Gastrocnemius medialis (tissue), 4 donors: ENCODE data around the gene DRGX. TPM values are rescaled to one million over a fixed set of nuclear protein-coding genes. Genes with fewer than 3 reads are reported as not detected.

Experiments
- ATAC-seq, 2 donors: fragments of 150-250 bp; one replicate each; pipeline ENCODE4 v1.9.1; 2016
- DNase-seq, 2 donors: peaks; one replicate each; pipeline ENCODE4 v3.0.0-alpha.2; 2019
- H3K27ac ChIP-seq, 4 donors: fragments of 200-600 bp; sonication (generic); 1 replicate in 1 of 4; 2 replicates in 3 of 4; pipeline ENCODE4 v1.5.1; 2016 to 2018; ENCODE audit warnings: mild to moderate bottlenecking in 2 of 4, moderate library complexity in 1 of 4
- H3K27me3 ChIP-seq, 3 donors: fragments of 200-600 bp; sonication (generic) in 2 of 3; 1 replicate in 1 of 3; 2 replicates in 2 of 3; pipeline versions ENCODE4 v1.5.1 to v1.6.0; 2016 to 2019; ENCODE audit warnings: mild to moderate bottlenecking in 1 of 3, moderate library complexity in 1 of 3
- H3K36me3 ChIP-seq, 2 donors: fragments of 200-600 bp; sonication (generic) in 1 of 2; one replicate each; pipeline ENCODE4 v1.5.1; 2017 to 2018
- H3K4me1 ChIP-seq, 2 donors: fragments of 200-600 bp; sonication (generic) in 1 of 2; one replicate each; pipeline ENCODE4 v1.5.1; 2016 to 2017; ENCODE audit warnings: mild to moderate bottlenecking in 2 of 2
- H3K4me3 ChIP-seq, 4 donors: fragments of 200-600 bp; sonication (generic) in 3 of 4; 1 replicate in 1 of 4; 2 replicates in 3 of 4; pipeline ENCODE4 v1.5.1; 2016 to 2019; ENCODE audit warnings: mild to moderate bottlenecking in 2 of 4
- H3K9me3 ChIP-seq, 3 donors: fragments of 200-600 bp; sonication (generic) in 2 of 3; 1 replicate in 1 of 3; 2 replicates in 2 of 3; pipeline ENCODE4 v1.5.1; 2016 to 2019
- POLR2A ChIP-seq, 2 donors: fragments of 450-650 bp; IDR thresholded peaks; one replicate each; pipeline ENCODE4 v1.6.1; 2017; ENCODE audit warnings: antibody characterized with exemption in 2 of 2, mild to moderate bottlenecking in 2 of 2, moderate library complexity in 2 of 2
- in situ Hi-C, 4 donors: fragments of 200-750 bp; cut with MboI; loops; one replicate each; pipeline versions ENCODE4 v1.15.0 to v1.8.0; 2017; ENCODE audit warnings: low sequenced_read_pairs in 4 of 4
- intact Hi-C: fragments of 100-400 bp; cut with DNase I; formaldehyde crosslinking; loops from one replicate; pipeline ENCODE4 v1.15.1; 2023; ENCODE audit warnings: low total_unique reads
- total RNA-seq, 4 donors: library from RNA; depleted of rRNA; stranded (reverse); fragments of >200 nt; gene quantifications; one replicate each; pipeline versions ENCODE4 v1.1.0 to v1.2.3, GENCODE V29; 2016
- TF ChIP-seq, protein P1 (sequence below), 5 experiments: fragments of 450-650 bp in 3 of 5; fragments of 200-600 bp in 2 of 5; sonication (generic) in 2 of 5; IDR thresholded peaks in 4 of 5; conservative IDR thresholded peaks in 1 of 5; 1 replicate in 4 of 5; 2 replicates in 1 of 5; pipeline ENCODE4 v1.5.1; 2016 to 2019; ENCODE audit warnings: antibody characterized with exemption in 5 of 5, mild to moderate bottlenecking in 3 of 5, moderate library complexity in 3 of 5

The DRGX gene
- total RNA-seq, 4 donors from 2014 or later, result not detected

GRCh38 chr10:49409755-49410154 is 13.9 kb upstream of the DRGX start:
- no peak overlapping the region for H3K27ac ChIP-seq
- peaks cover 0 to 2% (median 0%) of the 10 kb centered on the region in 3 donors for H3K27me3 ChIP-seq
- ATAC-seq (no peak), DNase-seq (no peak)
- intact Hi-C loops, result loop anchor here (10.0 kb wide), 1 partner anchor 425 kb away; no protein-coding TSS in a partner anchor
- no peaks in the 10 kb centered on the region for H3K36me3 ChIP-seq
- no peaks in the 10 kb centered on the region for H3K4me1 ChIP-seq
- in situ Hi-C loops, result loop anchor here in 3 of 4 donors (10.0 to 25.0 kb wide), 2 partner anchors 103 to 105 kb away; no protein-coding TSS in a partner anchor
- no peaks in the 10 kb centered on the region for H3K9me3 ChIP-seq
- TF ChIP-seq, protein P1, sequence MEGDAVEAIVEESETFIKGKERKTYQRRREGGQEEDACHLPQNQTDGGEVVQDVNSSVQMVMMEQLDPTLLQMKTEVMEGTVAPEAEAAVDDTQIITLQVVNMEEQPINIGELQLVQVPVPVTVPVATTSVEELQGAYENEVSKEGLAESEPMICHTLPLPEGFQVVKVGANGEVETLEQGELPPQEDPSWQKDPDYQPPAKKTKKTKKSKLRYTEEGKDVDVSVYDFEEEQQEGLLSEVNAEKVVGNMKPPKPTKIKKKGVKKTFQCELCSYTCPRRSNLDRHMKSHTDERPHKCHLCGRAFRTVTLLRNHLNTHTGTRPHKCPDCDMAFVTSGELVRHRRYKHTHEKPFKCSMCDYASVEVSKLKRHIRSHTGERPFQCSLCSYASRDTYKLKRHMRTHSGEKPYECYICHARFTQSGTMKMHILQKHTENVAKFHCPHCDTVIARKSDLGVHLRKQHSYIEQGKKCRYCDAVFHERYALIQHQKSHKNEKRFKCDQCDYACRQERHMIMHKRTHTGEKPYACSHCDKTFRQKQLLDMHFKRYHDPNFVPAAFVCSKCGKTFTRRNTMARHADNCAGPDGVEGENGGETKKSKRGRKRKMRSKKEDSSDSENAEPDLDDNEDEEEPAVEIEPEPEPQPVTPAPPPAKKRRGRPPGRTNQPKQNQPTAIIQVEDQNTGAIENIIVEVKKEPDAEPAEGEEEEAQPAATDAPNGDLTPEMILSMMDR (IDR thresholded peaks at IDR 0.05 in 4 of 5, conservative IDR thresholded peaks at IDR 0.05 in 1 of 5), result no peak
- TF ChIP-seq POLR2A (IDR thresholded peaks at IDR 0.05), result no peak
- H3K4me3 ChIP-seq, result no peak overlapping the region

DNA sequence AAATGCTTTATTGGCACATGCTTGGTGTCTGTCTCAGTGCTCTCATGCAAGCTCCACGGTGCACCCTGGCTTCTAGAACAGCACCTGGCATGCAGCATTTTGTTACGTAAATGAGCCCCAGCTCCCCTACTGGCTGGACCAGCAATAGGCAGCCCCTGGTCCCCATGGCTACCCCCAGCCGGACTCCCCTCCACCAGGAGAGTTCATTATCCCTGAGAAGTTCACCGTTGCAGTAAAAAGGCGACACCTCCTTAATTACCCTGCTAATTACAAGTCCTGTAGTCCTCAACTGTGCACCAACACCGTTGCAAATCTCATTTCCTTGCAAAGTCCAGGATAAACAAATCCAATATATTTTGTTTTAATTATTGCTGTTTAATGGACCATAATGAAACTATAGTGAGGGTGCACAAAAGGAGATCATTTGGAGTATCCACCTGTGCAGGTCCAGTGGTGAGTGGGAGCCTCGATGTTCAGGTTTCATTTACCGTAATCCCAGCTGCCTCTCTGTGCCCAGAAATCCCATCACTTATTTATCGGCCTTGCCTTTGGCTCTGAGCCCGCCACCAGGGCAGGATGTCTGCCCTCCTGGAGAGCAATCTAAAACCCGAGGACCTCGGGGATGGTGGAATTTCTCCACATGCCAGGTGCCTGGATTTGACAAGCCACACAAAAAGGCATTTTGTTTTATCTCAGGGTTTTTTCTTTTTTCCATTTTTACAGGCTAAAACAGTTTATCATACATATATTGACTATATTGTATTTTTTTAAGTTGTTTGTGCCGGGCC is 12.8 kb upstream of the DRGX start:
- Histone ChIP-seq H3K4me3 (no peak overlapping the region), H3K27me3 (peaks cover 0 to 4% (median 0%) of the 10 kb centered on the region in 3 donors), H3K27ac (no peak overlapping the region), H3K9me3 (no peaks in the 10 kb centered on the region), H3K36me3 (no peaks in the 10 kb centered on the region), H3K4me1 (no peaks in the 10 kb centered on the region)
- intact Hi-C loops (no loop called here), in situ Hi-C loops (loop anchor here in 1 of 4 donors (25.0 kb wide), 1 partner anchor 104 kb away; no protein-coding TSS in a partner anchor)
- TF ChIP-seq, protein P1 (IDR thresholded peaks at IDR 0.05 in 4 of 5, conservative IDR thresholded peaks at IDR 0.05 in 1 of 5), result peak in 1 of 5 experiments; percentile 23
- no peak for TF ChIP-seq POLR2A (IDR thresholded peaks at IDR 0.05)
- no peak for DNase-seq
- no peak for ATAC-seq

- Histone ChIP-seq H3K36me3 (no peaks in the 10 kb centered on the region), H3K27ac (no peak overlapping the region), H3K27me3 (peaks cover 0 to 4% (median 0%) of the 10 kb centered on the region in 3 donors), H3K9me3 (no peaks in the 10 kb centered on the region), H3K4me1 (no peaks in the 10 kb centered on the region), H3K4me3 (no peak overlapping the region)
- ATAC-seq (peak; percentile 80 to 91), DNase-seq (peak; percentile 31 to 48)
- in situ Hi-C loops (loop anchor here in 1 of 4 donors (25.0 kb wide), 1 partner anchor 105 kb away; no protein-coding TSS in a partner anchor), intact Hi-C loops (loop anchor here (1.0 kb wide), 1 partner anchor 112 kb away; no protein-coding TSS in a partner anchor)
- TF ChIP-seq POLR2A (IDR thresholded peaks at IDR 0.05), result no peak
- TF ChIP-seq, protein P1 (IDR thresholded peaks at IDR 0.05 in 4 of 5, conservative IDR thresholded peaks at IDR 0.05 in 1 of 5), result peak; percentile 58 to 86 (median 74)
Observed at GRCh38 chr10:49407552-49408137, 11.8 kb upstream of the DRGX start.

GRCh38 chr10:49407151-49407550 is 11.3 kb upstream of the DRGX start:
- ATAC-seq (peak in 1 of 2 donors; percentile 14), DNase-seq (no peak)
- Histone ChIP-seq H3K4me1 (no peaks in the 10 kb centered on the region), H3K27me3 (peaks cover 0 to 6% (median 3%) of the 10 kb centered on the region in 3 donors), H3K36me3 (no peaks in the 10 kb centered on the region), H3K27ac (no peak overlapping the region), H3K9me3 (no peaks in the 10 kb centered on the region), H3K4me3 (no peak overlapping the region)
- intact Hi-C loops, result loop anchor here (1.0 kb wide), 1 partner anchor 112 kb away; no protein-coding TSS in a partner anchor
- TF ChIP-seq, protein P1 (IDR thresholded peaks at IDR 0.05 in 4 of 5, conservative IDR thresholded peaks at IDR 0.05 in 1 of 5), result no peak
- TF ChIP-seq POLR2A (IDR thresholded peaks at IDR 0.05), result no peak
- in situ Hi-C loops, result loop anchor here in 1 of 4 donors (25.0 kb wide), 1 partner anchor 105 kb away; no protein-coding TSS in a partner anchor
